Peyer's patch (tissue), 4 donors: ENCODE results near the gene POLA1.

Source experiments
- CTCF ChIP-seq, 6 experiments: fragments of 450-650 bp in 4 of 6; fragments of 200-600 bp in 2 of 6; sonication (generic) in 1 of 6; IDR thresholded peaks; one replicate each; pipeline ENCODE4 v1.5.1; 2017 to 2019; ENCODE audit warnings: antibody characterized with exemption in 6 of 6, mild to moderate bottlenecking in 3 of 6, moderate library complexity in 1 of 6
- POLR2A ChIP-seq, 2 donors: fragments of 450-650 bp; IDR thresholded peaks; one replicate each; pipeline ENCODE4 v1.5.1; 2017; ENCODE audit warnings: antibody characterized with exemption in 2 of 2, mild to moderate bottlenecking in 2 of 2, moderate library complexity in 2 of 2

DNA sequence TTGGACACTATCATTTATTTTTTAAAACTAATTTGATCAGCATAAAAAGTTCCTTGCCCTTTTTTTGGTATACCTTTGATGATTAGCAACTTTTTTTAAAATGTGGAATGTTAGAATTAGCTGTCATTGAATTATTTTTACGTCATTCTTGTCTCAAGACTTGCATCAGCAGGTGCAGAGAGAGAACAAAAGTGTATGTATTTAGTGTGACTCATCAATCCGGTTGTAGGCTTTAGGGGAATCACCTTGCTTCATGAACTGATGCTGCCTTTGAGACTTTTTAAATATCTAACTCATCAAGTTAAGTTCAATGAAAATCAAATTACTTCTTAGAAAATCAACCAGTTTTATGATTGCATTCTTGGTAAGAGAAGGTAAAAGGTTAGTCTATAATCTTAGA, 197.0 kb downstream of the POLA1 start:
- no peak for TF ChIP-seq CTCF (IDR thresholded peaks at IDR 0.05)
- no peak for TF ChIP-seq POLR2A (IDR thresholded peaks at IDR 0.05)
